RWPE2 (cell line): ENCODE results near the gene ADCY2.

ENCODE experiments used
- ATAC-seq: fragments of 200-7000 bp; cut with Tn5 transposase; 3 replicates; pipeline ENCODE4 v1.9.1; 2021; ENCODE audit warnings: low read depth
- DNase-seq: peaks from one replicate; pipeline ENCODE4 v3.0.0-alpha.2; 2020; ENCODE audit warnings: low spot score
- H3K27ac ChIP-seq: fragments of 450-650 bp; 2 replicates; pipeline ENCODE4 v1.5.1; 2017; ENCODE audit warnings: mild to moderate bottlenecking; ENCODE audit not compliant: poor library complexity, severe bottlenecking
- H3K27me3 ChIP-seq: fragments of 250-450 bp; sonication (Bioruptor Pico); 2 replicates; pipeline ENCODE4 v1.5.1; 2021; ENCODE audit warnings: mild to moderate bottlenecking, moderate library complexity; ENCODE audit not compliant: insufficient read depth, poor library complexity, severe bottlenecking
- H3K36me3 ChIP-seq: fragments of 250-450 bp; sonication (Bioruptor Pico); 2 replicates; pipeline ENCODE4 v1.5.1; 2020; ENCODE audit warnings: low read depth, mild to moderate bottlenecking, moderate library complexity
- H3K4me1 ChIP-seq: fragments of 250-450 bp; sonication (Bioruptor Pico); 2 replicates; pipeline ENCODE4 v1.5.1; 2021; ENCODE audit warnings: mild to moderate bottlenecking, moderate library complexity; ENCODE audit not compliant: insufficient read depth, poor library complexity, severe bottlenecking
- H3K4me3 ChIP-seq: fragments of 250-450 bp; sonication (Bioruptor Pico); 2 replicates; pipeline ENCODE4 v1.5.1; 2021; ENCODE audit warnings: mild to moderate bottlenecking, moderate library complexity; ENCODE audit not compliant: severe bottlenecking
- H3K9me3 ChIP-seq: fragments of 250-450 bp; sonication (Bioruptor Pico); 2 replicates; pipeline ENCODE4 v1.5.1; 2021; ENCODE audit warnings: mild to moderate bottlenecking, moderate library complexity; ENCODE audit not compliant: severe bottlenecking
- CTCF ChIP-seq: fragments of 450-650 bp; IDR thresholded peaks from one replicate; pipeline ENCODE4 v1.5.1; 2017; ENCODE audit warnings: mild to moderate bottlenecking, moderate library complexity; ENCODE audit not compliant: poor library complexity, severe bottlenecking

Gene ADCY2

GRCh38 chr5:7397937-7398336, 2.0 kb downstream of the ADCY2 start:
- Histone ChIP-seq H3K4me3 (no peak overlapping the region), H3K27me3 (peaks cover 49% of the 10 kb centered on the region), H3K9me3 (no peaks in the 10 kb centered on the region), H3K36me3 (no peaks in the 10 kb centered on the region), H3K4me1 (no peaks in the 10 kb centered on the region), H3K27ac (no peak overlapping the region)
- no peak for ATAC-seq
- no peak for TF ChIP-seq CTCF
- no peak for DNase-seq

GRCh38 chr5:7398596-7399280, 2.8 kb downstream of the ADCY2 start:
- Histone ChIP-seq H3K27me3 (peaks cover 48% of the 10 kb centered on the region), H3K9me3 (no peaks in the 10 kb centered on the region), H3K27ac (no peak overlapping the region), H3K4me3 (no peak overlapping the region), H3K4me1 (no peaks in the 10 kb centered on the region), H3K36me3 (no peaks in the 10 kb centered on the region)
- DNase-seq = no peak
- no peak for TF ChIP-seq CTCF
- ATAC-seq = no peak

GRCh38 chr5:7405277-7405676, 9.3 kb downstream of the ADCY2 start:
- H3K36me3 ChIP-seq = no peaks in the 10 kb centered on the region
- ATAC-seq (no peak), DNase-seq (no peak)
- no peak for TF ChIP-seq CTCF
- H3K9me3 ChIP-seq = no peaks in the 10 kb centered on the region
- H3K4me3 ChIP-seq = no peak overlapping the region
- no peaks in the 10 kb centered on the region for H3K4me1 ChIP-seq
- no peak overlapping the region for H3K27ac ChIP-seq
- peaks cover 3% of the 10 kb centered on the region for H3K27me3 ChIP-seq

- no peak for TF ChIP-seq CTCF
- Histone ChIP-seq H3K36me3 (no peaks in the 10 kb centered on the region), H3K4me3 (no peak overlapping the region), H3K4me1 (no peaks in the 10 kb centered on the region), H3K27ac (no peak overlapping the region), H3K27me3 (no peaks in the 10 kb centered on the region), H3K9me3 (no peaks in the 10 kb centered on the region)
- ATAC-seq (no peak), DNase-seq (no peak)
Observed at GRCh38 chr5:7410936-7411511, 15.1 kb downstream of the ADCY2 start.

- Histone ChIP-seq H3K27ac (no peak overlapping the region), H3K4me3 (no peak overlapping the region), H3K4me1 (no peaks in the 10 kb centered on the region), H3K27me3 (no peaks in the 10 kb centered on the region), H3K36me3 (no peaks in the 10 kb centered on the region), H3K9me3 (no peaks in the 10 kb centered on the region)
- ATAC-seq = no peak
- no peak for DNase-seq
- no peak for TF ChIP-seq CTCF
Observed at GRCh38 chr5:7412409-7412808, 16.5 kb downstream of the ADCY2 start.
